T-helper 17 cell (primary cell): ENCODE data around the gene MSLN. TPM values are rescaled to one million over a fixed set of nuclear protein-coding genes. Genes with fewer than 3 reads are reported as not detected.
"Not testable (repeated sequence)": the region's sequence is repeated elsewhere in the genome, so short reads cannot be mapped to it uniquely, and the experiment has no call there.

Experiments
- ATAC-seq: fragments of 150-1000 bp; cut with Tn5 transposase; 2 replicates; pipeline ENCODE4 v1.10.0; 2021; ENCODE audit warnings: mild to moderate bottlenecking, moderate library complexity
- DNase-seq, 3 donors: peaks; one replicate each; pipeline versions ENCODE4 v3.0.0 to v3.0.0-alpha.2; 2020 to 2021
- H3K9me3 ChIP-seq: one replicate; pipeline ENCODE4 v1.7.0; 2013; ENCODE audit warnings: low read length, mild to moderate bottlenecking; ENCODE audit not compliant: control insufficient read depth, poor library complexity, severe bottlenecking
- H3K27ac Mint-ChIP-seq: one replicate; pipeline ENCODE4 v1.8.0; 2022; ENCODE audit warnings: mild to moderate bottlenecking, moderate library complexity, mixed read lengths
- H3K27me3 Mint-ChIP-seq: one replicate; pipeline ENCODE4 v1.8.0; 2022; ENCODE audit warnings: mixed read lengths
- H3K36me3 Mint-ChIP-seq: one replicate; pipeline ENCODE4 v1.8.0; 2022; ENCODE audit warnings: low read depth, mixed read lengths
- H3K4me1 Mint-ChIP-seq: one replicate; pipeline ENCODE4 v1.8.0; 2022; ENCODE audit warnings: mild to moderate bottlenecking, mixed read lengths
- H3K4me3 Mint-ChIP-seq: one replicate; pipeline ENCODE4 v1.8.0; 2022; ENCODE audit warnings: mild to moderate bottlenecking, moderate library complexity, mixed read lengths
- total RNA-seq, 4 donors: library from RNA in 2 of 4; stranded (reverse) in 2 of 4; gene quantifications; one replicate each; pipeline ENCODE4 v1.2.3 and lab custom pipeline; 2022 to 2026

MSLN gene
- total RNA-seq (not detected), total RNA-seq (lab: John Stamatoyannopoulos, UW) (0 to 0.12 reads per million in 2 donors)

- Mint-ChIP-seq H3K4me3 (no peak within 1 kb of the TSS), H3K36me3 (no peaks in the 10 kb centered on the region), H3K4me1 (no peaks in the 10 kb centered on the region), H3K27me3 (no peaks in the 10 kb centered on the region), H3K27ac (no peak within 1 kb of the TSS)
- no peak for ATAC-seq
- no peaks in the 10 kb centered on the region for H3K9me3 ChIP-seq
- no peak for DNase-seq
Measured at GRCh38 chr16:760545-761343, at the start of gene MSLN. Gene MSLN (plus strand): TSS chr16:760734. CDS start chr16:762681, 1,947 bp downstream.

GRCh38 chr16:711084-711483 is 49.5 kb upstream of the MSLN start:
- no peak for DNase-seq
- Mint-ChIP-seq H3K4me1 (peaks cover 12% of the 10 kb centered on the region), H3K4me3 (no peak overlapping the region), H3K27me3 (peaks cover 31% of the 10 kb centered on the region), H3K36me3 (peaks cover 2% of the 10 kb centered on the region), H3K27ac (no peak overlapping the region)
- no peak for ATAC-seq
- H3K9me3 ChIP-seq, result no peaks in the 10 kb centered on the region

GRCh38 chr16:711548-712320 is 48.8 kb upstream of the MSLN start:
- peak; percentile 63 for ATAC-seq
- Mint-ChIP-seq H3K27me3 (peaks cover 31% of the 10 kb centered on the region), H3K4me1 (peaks cover 13% of the 10 kb centered on the region), H3K4me3 (no peak overlapping the region), H3K36me3 (peaks cover 2% of the 10 kb centered on the region), H3K27ac (no peak overlapping the region)
- no peaks in the 10 kb centered on the region for H3K9me3 ChIP-seq
- DNase-seq, result peak; percentile 67 to 78 (median 78)

- Mint-ChIP-seq H3K27me3 (peaks cover 22% of the 10 kb centered on the region), H3K4me1 (peaks cover 13% of the 10 kb centered on the region)
- not testable (repeated sequence) for ATAC-seq, H3K27ac Mint-ChIP-seq, DNase-seq, H3K9me3 ChIP-seq, H3K4me3 Mint-ChIP-seq, H3K36me3 Mint-ChIP-seq
Measured at GRCh38 chr16:712740-713250, 47.7 kb upstream of the MSLN start.

GRCh38 chr16:714079-714478 is 46.5 kb upstream of the MSLN start:
- no peak for DNase-seq
- ATAC-seq, result no peak
- Mint-ChIP-seq H3K27ac (no peak overlapping the region), H3K36me3 (no peaks in the 10 kb centered on the region), H3K4me3 (no peak overlapping the region), H3K4me1 (peaks cover 12% of the 10 kb centered on the region), H3K27me3 (peaks cover 12% of the 10 kb centered on the region)
- H3K9me3 ChIP-seq, result no peaks in the 10 kb centered on the region

- DNase-seq (peak; percentile 83 to 91 (median 85)), ATAC-seq (peak; percentile 93)
- no peaks in the 10 kb centered on the region for H3K9me3 ChIP-seq
- Mint-ChIP-seq H3K27ac (no peak within 1 kb of the TSS), H3K27me3 (peaks cover 11% of the 10 kb centered on the region), H3K4me3 (peak within 1 kb of the TSS; percentile 50), H3K36me3 (no peaks in the 10 kb centered on the region), H3K4me1 (peaks cover 16% of the 10 kb centered on the region)
Measured at GRCh38 chr16:714558-715476, 45.7 kb upstream of the MSLN start, which contains the start of gene METRN. Gene METRN (plus strand): TSS chr16:715118. CDS start chr16:715290, 172 bp downstream.

- no peak for DNase-seq
- peak; percentile 9 for ATAC-seq
- no peaks in the 10 kb centered on the region for H3K9me3 ChIP-seq
- Mint-ChIP-seq H3K27me3 (peaks cover 6% of the 10 kb centered on the region), H3K4me3 (peak overlapping the region; percentile 50), H3K4me1 (peaks cover 19% of the 10 kb centered on the region), H3K27ac (no peak overlapping the region), H3K36me3 (no peaks in the 10 kb centered on the region)
Measured at GRCh38 chr16:715477-716199, 44.9 kb upstream of the MSLN start.

GRCh38 chr16:716200-716568 is 44.4 kb upstream of the MSLN start:
- peaks cover 6% of the 10 kb centered on the region for H3K27me3 Mint-ChIP-seq
- peak overlapping the region; percentile 50 for H3K4me3 Mint-ChIP-seq
- H3K4me1 Mint-ChIP-seq, result peaks cover 19% of the 10 kb centered on the region
- no peak overlapping the region for H3K27ac Mint-ChIP-seq
- H3K9me3 ChIP-seq, result no peaks in the 10 kb centered on the region
- no peaks in the 10 kb centered on the region for H3K36me3 Mint-ChIP-seq
- DNase-seq (no peak), ATAC-seq (no peak)

GRCh38 chr16:716768-717325 is 43.7 kb upstream of the MSLN start:
- peaks cover 19% of the 10 kb centered on the region for H3K4me1 Mint-ChIP-seq
- H3K4me3 Mint-ChIP-seq, result peak overlapping the region; percentile 3
- peaks cover 6% of the 10 kb centered on the region for H3K27me3 Mint-ChIP-seq
- ATAC-seq (no peak), DNase-seq (no peak)
- H3K27ac Mint-ChIP-seq, result no peak overlapping the region
- H3K9me3 ChIP-seq, result no peaks in the 10 kb centered on the region
- no peaks in the 10 kb centered on the region for H3K36me3 Mint-ChIP-seq

- no peak for ATAC-seq
- Mint-ChIP-seq H3K27me3 (peaks cover 6% of the 10 kb centered on the region), H3K4me3 (no peak overlapping the region), H3K4me1 (peaks cover 17% of the 10 kb centered on the region), H3K27ac (no peak overlapping the region), H3K36me3 (no peaks in the 10 kb centered on the region)
- no peaks in the 10 kb centered on the region for H3K9me3 ChIP-seq
- no peak for DNase-seq
Measured at GRCh38 chr16:717450-718245, 42.9 kb upstream of the MSLN start.

GRCh38 chr16:718389-718788 is 42.1 kb upstream of the MSLN start:
- Mint-ChIP-seq H3K4me3 (no peak overlapping the region), H3K4me1 (peaks cover 16% of the 10 kb centered on the region), H3K27ac (no peak overlapping the region), H3K27me3 (peaks cover 6% of the 10 kb centered on the region), H3K36me3 (no peaks in the 10 kb centered on the region)
- ATAC-seq, result no peak
- DNase-seq, result no peak
- no peaks in the 10 kb centered on the region for H3K9me3 ChIP-seq
